GM15510 (cell line): Measurements from ENCODE around the gene CEBPE.

Source experiments
- POLR2A ChIP-seq: IDR thresholded peaks from 3 replicates; pipeline ENCODE4 v1.6.1; 2011; ENCODE audit warnings: borderline replicate concordance; ENCODE audit not compliant: insufficient read length; ENCODE audit errors: extremely low read depth

The CEBPE gene

GRCh38 chr14:23118506-23119362 lies at the start of gene CEBPE:
CEBPE (minus strand) TSS chr14:23119255; CDS start chr14:23119091, 164 bp downstream.
- TF ChIP-seq POLR2A, result no peak

GRCh38 chr14:23168246-23168645 lies 49.2 kb upstream of the CEBPE start:
- no peak for TF ChIP-seq POLR2A

GRCh38 chr14:23167116-23167847 lies 48.2 kb upstream of the CEBPE start:
- TF ChIP-seq POLR2A, result no peak

GRCh38 chr14:23164949-23165348 lies 45.9 kb upstream of the CEBPE start:
- no peak for TF ChIP-seq POLR2A

- no peak for TF ChIP-seq POLR2A
Measured at GRCh38 chr14:23164250-23164649, 45.2 kb upstream of the CEBPE start.

GRCh38 chr14:23163830-23164229 lies 44.8 kb upstream of the CEBPE start:
- TF ChIP-seq POLR2A, result no peak

GRCh38 chr14:23162800-23163199 lies 43.7 kb upstream of the CEBPE start:
- TF ChIP-seq POLR2A, result no peak

GRCh38 chr14:23162005-23162404 lies 43.0 kb upstream of the CEBPE start:
- no peak for TF ChIP-seq POLR2A

GRCh38 chr14:23160924-23161522 lies 42.0 kb upstream of the CEBPE start:
- TF ChIP-seq POLR2A, result no peak

- no peak for TF ChIP-seq POLR2A
Measured at GRCh38 chr14:23159532-23159931, 40.5 kb upstream of the CEBPE start.

GRCh38 chr14:23158779-23159178 lies 39.7 kb upstream of the CEBPE start:
- no peak for TF ChIP-seq POLR2A

GRCh38 chr14:23154964-23155587 lies 36.0 kb upstream of the CEBPE start:
- TF ChIP-seq POLR2A, result no peak

- no peak for TF ChIP-seq POLR2A
Measured at GRCh38 chr14:23153851-23154796, 35.1 kb upstream of the CEBPE start.

GRCh38 chr14:23151342-23151741 lies 32.3 kb upstream of the CEBPE start:
- no peak for TF ChIP-seq POLR2A
